GM19467 (cell line): ENCODE measurements around the gene DEDD2.
"Not testable (repeated sequence)": the region's sequence is repeated elsewhere in the genome, so short reads cannot be mapped to it uniquely, and the experiment has no call there.

Experiments
- ATAC-seq: cut with Tn5 transposase; IDR thresholded peaks from one replicate; pipeline ENCODE4 v1.9.1; 2021; ENCODE audit warnings: mild to moderate bottlenecking, moderate library complexity; ENCODE audit not compliant: unreplicated experiment

Gene DEDD2

GRCh38 chr19:42217520-42218437 lies at the start of gene DEDD2:
Gene DEDD2, minus strand, starts transcription at chr19:42217677. Its CDS starts 670 bp downstream, at chr19:42217007.
- ATAC-seq = peak; percentile 55

- ATAC-seq = not testable (repeated sequence)
Observed at GRCh38 chr19:42266928-42267603, 49.6 kb upstream of the DEDD2 start.

- ATAC-seq = not testable (repeated sequence)
Observed at GRCh38 chr19:42266105-42266504, 48.6 kb upstream of the DEDD2 start.

- ATAC-seq = no peak
Observed at GRCh38 chr19:42261763-42262162, 44.3 kb upstream of the DEDD2 start.

GRCh38 chr19:42257842-42258241 lies 40.4 kb upstream of the DEDD2 start:
- ATAC-seq = not testable (repeated sequence)

- ATAC-seq = no peak
Observed at GRCh38 chr19:42255766-42256745, 38.6 kb upstream of the DEDD2 start.

GRCh38 chr19:42254850-42255765 lies 37.6 kb upstream of the DEDD2 start, which contains the start of gene ERF:
Gene ERF, minus strand, starts transcription at chr19:42255128. Its CDS starts 129 bp downstream, at chr19:42254999.
- peak; percentile 65 for ATAC-seq

GRCh38 chr19:42254089-42254849 lies 36.8 kb upstream of the DEDD2 start:
- ATAC-seq = no peak

- ATAC-seq = no peak
Observed at GRCh38 chr19:42253245-42254088, 36.0 kb upstream of the DEDD2 start.

GRCh38 chr19:42252365-42253244 lies 35.1 kb upstream of the DEDD2 start:
- ATAC-seq = no peak

GRCh38 chr19:42251572-42252358 lies 34.3 kb upstream of the DEDD2 start:
- no peak for ATAC-seq

- no peak for ATAC-seq
Observed at GRCh38 chr19:42250666-42251531, 33.4 kb upstream of the DEDD2 start.

- ATAC-seq = no peak
Observed at GRCh38 chr19:42250183-42250665, 32.7 kb upstream of the DEDD2 start.

GRCh38 chr19:42249769-42250168 lies 32.3 kb upstream of the DEDD2 start:
- no peak for ATAC-seq

GRCh38 chr19:42249149-42249750 lies 31.8 kb upstream of the DEDD2 start:
- no peak for ATAC-seq
